HG02870 (cell line): ENCODE data around the gene LONP2.
"Not testable (repeated sequence)": the region's sequence is repeated elsewhere in the genome, so short reads cannot be mapped to it uniquely, and the experiment has no call there.

Experiments
- ATAC-seq: cut with Tn5 transposase; IDR thresholded peaks from one replicate; pipeline ENCODE4 v1.9.1; 2021; ENCODE audit warnings: mild to moderate bottlenecking, moderate library complexity; ENCODE audit not compliant: unreplicated experiment

LONP2 gene

GRCh38 chr16:48384520-48385252, 140.6 kb downstream of the LONP2 start:
- peak; percentile 47 for ATAC-seq

DNA sequence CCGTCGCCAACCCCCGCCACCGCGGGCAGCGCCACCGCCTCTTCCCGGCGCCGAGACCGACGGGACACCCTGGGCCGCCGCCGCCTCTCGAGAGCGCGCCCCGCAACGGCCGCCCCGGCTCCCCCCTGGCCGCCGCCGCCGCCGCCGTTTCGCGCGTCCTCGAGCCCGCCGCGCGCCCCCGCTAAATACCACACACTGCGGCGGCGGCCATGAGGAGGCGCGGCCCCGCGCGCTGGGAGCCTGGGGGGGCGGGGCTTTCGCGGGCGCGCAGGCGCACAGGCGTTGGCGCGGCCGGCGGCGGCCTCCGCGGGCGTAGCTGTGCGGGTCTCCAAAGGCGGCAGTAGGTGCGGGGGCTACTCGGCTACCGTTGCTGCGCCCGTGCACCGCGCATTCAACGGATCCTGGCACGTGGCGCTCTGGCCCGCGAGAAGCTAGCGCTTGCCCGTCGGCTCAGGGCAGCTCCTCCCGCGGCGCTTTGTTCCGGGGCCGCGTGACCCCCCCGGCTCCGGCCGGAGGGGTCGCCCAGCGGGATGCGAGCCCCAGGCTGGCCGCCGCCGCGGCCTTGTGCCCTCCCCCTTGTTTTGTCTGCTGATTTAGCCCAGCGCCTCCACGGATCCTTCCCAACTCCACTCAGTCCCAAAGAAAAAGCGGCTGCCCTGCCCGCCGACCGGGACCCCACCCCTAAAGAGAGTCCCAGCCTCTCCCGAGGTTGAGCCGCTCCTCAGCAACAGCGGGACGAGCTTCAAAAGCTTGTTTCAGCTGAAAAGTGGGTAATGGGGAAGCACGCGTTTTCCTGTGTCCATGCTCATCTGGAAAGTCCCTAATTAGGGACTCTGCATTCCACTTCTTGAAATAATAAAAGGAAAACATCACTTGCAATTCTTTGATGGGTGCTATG, 141.4 kb downstream of the LONP2 start, which contains the start of gene SIAH1:
Gene SIAH1 (minus strand): TSS at position 161 of the 898 bp plus-strand sequence. CDS start 22,985 bp downstream, outside the sequence.
- peak; percentile 56 for ATAC-seq

GRCh38 chr16:48386559-48387312, 142.6 kb downstream of the LONP2 start:
- ATAC-seq, result no peak

GRCh38 chr16:48392407-48392806, 148.3 kb downstream of the LONP2 start:
- no peak for ATAC-seq

- no peak for ATAC-seq
These were observed 149.6 kb downstream of the LONP2 start for GRCh38 chr16:48393485-48394354.

- no peak for ATAC-seq
These were observed 150.2 kb downstream of the LONP2 start for GRCh38 chr16:48394355-48394703.

DNA sequence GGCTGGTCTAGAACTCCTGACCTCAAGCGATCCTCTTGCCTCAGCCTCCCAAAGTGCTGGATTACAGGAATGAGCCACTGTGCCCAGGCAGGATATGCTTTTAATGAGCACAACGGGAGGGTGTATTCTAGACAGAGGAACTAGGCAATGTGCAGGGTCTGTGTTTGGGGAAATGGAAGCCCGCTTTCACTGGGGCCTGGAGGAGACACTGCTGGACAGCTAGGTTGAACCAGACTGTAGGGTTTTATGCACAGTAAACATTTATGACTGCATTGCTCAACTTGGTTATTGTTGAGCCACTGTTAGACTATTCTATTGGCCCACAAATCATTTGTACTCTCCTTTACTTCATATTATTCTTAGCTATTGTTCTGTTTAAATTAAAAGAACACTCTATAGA, 151.3 kb downstream of the LONP2 start:
- no peak for ATAC-seq

- not testable (repeated sequence) for ATAC-seq
These were observed 158.4 kb downstream of the LONP2 start for GRCh38 chr16:48402547-48402946.

- no peak for ATAC-seq
These were observed 161.1 kb downstream of the LONP2 start for GRCh38 chr16:48405153-48405552.

DNA sequence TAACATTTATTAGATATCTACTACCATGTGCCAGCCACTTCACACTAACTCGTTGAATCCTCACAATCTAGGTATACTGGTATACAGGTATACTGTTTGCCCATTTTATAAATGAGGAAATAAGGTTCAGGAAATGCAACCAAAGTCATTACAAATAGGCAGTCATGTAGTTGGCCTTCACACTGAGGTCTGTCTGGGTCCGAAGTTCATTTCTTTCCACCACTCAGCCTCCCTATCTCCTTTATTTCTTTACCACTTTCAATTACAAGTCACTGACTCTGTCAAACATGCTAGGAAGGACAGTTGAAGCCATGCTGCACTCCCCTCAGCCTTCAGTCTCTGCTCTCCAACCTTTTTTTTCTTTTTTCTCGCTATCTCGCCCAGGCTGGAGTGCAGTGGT, 161.8 kb downstream of the LONP2 start:
- no peak for ATAC-seq
